Measurements from ENCODE around the gene KHDC3L. TPM values are rescaled to one million over a fixed set of nuclear protein-coding genes. Genes with fewer than 3 reads are reported as not detected.
A peak's percentile ranks its signal among the peaks of the same experiment; 100 is the strongest.
"Not testable (repeated sequence)": the region's sequence is repeated elsewhere in the genome, so short reads cannot be mapped to it uniquely, and the experiment has no call there.

KHDC3L gene
- total and polyA plus RNA-seq, 2 donors = not detected

DNA sequence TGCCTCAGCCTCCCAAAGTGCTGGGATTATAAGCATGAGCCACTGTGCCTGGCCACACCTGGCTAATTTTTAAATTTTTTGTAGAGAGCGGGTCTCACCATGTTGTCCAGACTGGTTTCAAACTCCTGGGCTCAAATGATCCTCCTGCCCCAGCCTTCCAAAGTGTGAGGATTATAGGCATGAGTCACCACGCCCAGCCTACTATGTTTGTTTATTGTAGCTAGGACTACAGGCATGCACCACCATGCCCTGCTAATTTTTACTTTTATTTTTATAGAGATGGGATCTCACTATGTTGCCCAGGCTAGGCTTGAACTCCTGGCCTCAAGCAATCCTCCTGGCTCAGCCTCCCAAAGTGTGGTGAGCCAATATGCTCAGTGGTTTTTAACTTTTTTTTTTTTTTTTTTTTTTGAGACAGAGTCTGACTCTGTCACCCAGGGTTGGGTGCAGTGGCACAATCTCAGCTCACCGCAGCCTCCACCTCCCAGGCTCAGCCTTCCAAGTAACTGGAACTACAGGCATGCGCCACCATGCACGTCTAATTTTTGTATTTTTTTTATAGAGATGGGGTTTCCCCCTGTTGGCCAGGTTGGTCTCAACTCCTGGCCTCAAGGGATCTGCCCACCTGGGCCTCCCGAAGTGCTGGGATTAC, 20.1 kb downstream of the KHDC3L start:
- Histone ChIP-seq H3K4me3 (ENCODE audit: low read depth, low read length) (no peak overlapping the region), H3K27ac (ENCODE audit: low read depth) (no peak overlapping the region), H3K4me1 (ENCODE audit: insufficient read depth) (no peaks in the 10 kb centered on the region), H3K36me3 (ENCODE audit: insufficient read depth) (no peaks in the 10 kb centered on the region)
- no peak for DNase-seq (ENCODE audit: extremely low spot score)
- 87% methylated on average over 6 of the region's 6 CpGs for WGBS

DNA sequence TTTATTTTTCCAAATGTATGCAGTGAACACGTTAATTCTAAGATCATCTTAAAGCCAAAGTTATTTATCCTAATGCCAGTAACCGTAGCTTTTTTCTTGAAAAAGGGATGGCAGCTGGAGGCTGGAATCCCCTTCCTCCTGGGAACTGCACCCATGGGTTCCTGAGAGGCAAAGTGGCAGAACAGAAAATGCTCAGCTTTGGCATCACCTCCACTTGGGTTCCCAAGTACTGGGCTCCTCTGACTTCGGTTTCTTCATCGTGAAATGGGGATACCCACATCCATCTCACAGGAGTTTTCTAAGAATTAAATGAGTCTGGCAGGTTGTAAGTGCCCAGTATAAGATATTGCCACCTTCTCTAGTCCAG, 26.0 kb downstream of the KHDC3L start:
- no peaks in the 10 kb centered on the region for H3K4me1 ChIP-seq (ENCODE audit: insufficient read depth)
- no peak overlapping the region for H3K27ac ChIP-seq (ENCODE audit: low read depth)
- no peaks in the 10 kb centered on the region for H3K36me3 ChIP-seq (ENCODE audit: insufficient read depth)
- 34% methylated on average over 4 of the region's 4 CpGs for WGBS
- DNase-seq (ENCODE audit: extremely low spot score) = no peak
- H3K4me3 ChIP-seq (ENCODE audit: low read depth, low read length) = peak overlapping the region; percentile 35

DNA sequence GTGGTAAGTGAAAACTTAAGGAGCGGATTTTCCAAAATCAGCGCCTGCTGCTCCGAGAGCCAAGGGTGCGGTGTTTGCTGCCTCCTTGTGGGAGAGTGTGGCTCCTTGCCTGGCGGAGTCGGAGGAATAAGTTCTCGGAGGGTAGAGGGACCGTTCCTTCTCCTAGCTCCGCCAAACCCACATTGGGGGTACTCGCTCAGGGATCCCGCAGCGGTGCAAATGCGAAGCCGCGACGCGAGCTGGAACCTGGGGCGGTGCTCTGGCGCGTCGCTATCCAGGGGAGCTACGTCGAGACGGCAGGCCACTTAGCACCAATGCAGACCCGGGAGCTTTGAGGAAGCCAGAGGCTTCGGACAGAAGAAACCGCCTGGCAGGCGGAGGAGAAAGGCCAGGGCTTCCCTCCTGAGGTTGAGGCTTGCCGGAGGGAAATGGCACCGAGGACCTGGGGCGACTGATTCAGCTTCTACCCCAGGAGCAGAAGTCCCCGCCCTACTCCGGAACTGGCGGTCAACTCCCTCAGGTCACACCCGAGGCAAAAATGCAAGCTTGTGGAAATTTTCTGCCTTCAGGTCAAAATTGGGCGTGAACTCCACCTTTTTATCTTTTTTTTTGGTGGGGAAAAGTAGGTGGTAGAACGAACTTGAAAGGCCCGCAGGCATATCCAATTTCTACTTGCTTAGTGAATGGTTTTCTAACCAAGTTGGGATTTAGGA, 26.5 kb downstream of the KHDC3L start:
- H3K4me3 ChIP-seq (ENCODE audit: low read depth, low read length) = peak overlapping the region; percentile 35
- no peaks in the 10 kb centered on the region for H3K36me3 ChIP-seq (ENCODE audit: insufficient read depth)
- peak; percentile 4 for DNase-seq (ENCODE audit: extremely low spot score)
- no peak overlapping the region for H3K27ac ChIP-seq (ENCODE audit: low read depth)
- 3% methylated on average over 38 of the region's 38 CpGs for WGBS
- H3K4me1 ChIP-seq (ENCODE audit: insufficient read depth) = no peaks in the 10 kb centered on the region

DNA sequence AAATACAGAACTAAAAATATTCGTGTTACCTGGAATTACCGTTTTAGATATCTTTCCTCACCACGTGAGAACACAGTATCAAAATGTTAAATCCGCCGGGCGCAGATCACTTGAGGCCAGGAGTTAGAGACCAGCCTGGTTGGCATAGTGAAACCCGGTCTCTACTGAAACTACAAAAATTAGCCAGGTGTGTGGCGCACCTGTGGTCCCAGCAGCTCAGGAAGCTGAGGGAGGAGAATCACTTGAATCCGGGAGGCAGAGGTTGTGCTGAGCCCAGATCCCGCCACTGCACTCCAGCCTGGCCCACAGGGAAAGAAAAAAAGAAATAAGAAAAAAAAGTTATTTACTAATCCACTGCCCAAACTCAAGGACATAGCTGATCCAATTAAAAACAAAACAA, 27.4 kb downstream of the KHDC3L start:
- H3K4me1 ChIP-seq (ENCODE audit: insufficient read depth) = no peaks in the 10 kb centered on the region
- no peaks in the 10 kb centered on the region for H3K36me3 ChIP-seq (ENCODE audit: insufficient read depth)
- no peak overlapping the region for H3K4me3 ChIP-seq (ENCODE audit: low read depth, low read length)
- WGBS = 88% methylated on average over 10 of the region's 10 CpGs
- no peak for DNase-seq (ENCODE audit: extremely low spot score)
- no peak overlapping the region for H3K27ac ChIP-seq (ENCODE audit: low read depth)

DNA sequence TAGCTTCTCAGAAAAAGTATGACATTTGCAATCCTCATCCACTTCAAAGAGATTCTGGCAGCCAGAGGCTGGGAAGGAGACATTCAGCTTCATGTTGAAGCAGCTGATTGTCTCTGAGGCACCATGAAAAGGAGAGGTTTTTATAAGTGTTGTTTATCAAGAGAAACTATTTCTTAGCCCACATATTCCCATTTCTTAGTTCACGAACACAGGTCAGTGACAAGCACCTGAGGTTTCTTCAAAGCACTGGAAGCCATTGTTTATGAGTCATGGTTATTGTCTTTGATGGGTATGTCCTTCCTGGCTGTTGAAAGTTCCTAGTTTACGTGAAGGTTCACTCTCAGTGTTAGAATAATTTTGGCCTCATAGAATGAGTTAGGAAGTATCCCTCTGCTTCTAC, 29.2 kb downstream of the KHDC3L start:
- DNase-seq (ENCODE audit: extremely low spot score) = no peak
- H3K27ac ChIP-seq (ENCODE audit: low read depth) = no peak overlapping the region
- no peaks in the 10 kb centered on the region for H3K36me3 ChIP-seq (ENCODE audit: insufficient read depth)
- H3K4me3 ChIP-seq (ENCODE audit: low read depth, low read length) = no peak overlapping the region
- 81% methylated on average over 2 of the region's 2 CpGs for WGBS
- no peaks in the 10 kb centered on the region for H3K4me1 ChIP-seq (ENCODE audit: insufficient read depth)

DNA sequence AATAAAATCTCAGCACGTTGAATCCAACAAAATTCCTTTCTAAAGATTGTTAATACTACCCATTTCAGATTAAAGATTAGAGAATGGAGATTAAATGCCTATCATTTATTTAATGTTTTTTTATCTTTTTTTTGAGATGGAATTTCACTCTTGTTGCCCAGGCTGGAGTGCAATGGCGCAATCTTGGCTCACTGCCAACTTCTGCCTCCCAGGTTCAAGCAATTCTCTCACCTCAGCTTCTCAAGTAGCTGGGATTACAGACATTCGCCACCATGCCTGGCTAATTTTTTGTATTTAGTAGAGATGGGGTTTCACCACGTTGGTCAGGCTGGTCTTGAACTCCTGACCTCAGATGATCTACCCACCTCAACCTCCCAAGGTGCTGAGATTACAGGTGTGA, 29.7 kb downstream of the KHDC3L start:
- H3K36me3 ChIP-seq (ENCODE audit: insufficient read depth); DNase-seq (ENCODE audit: extremely low spot score); H3K4me3 ChIP-seq (ENCODE audit: low read depth, low read length); H3K4me1 ChIP-seq (ENCODE audit: insufficient read depth); H3K27ac ChIP-seq (ENCODE audit: low read depth): not testable (repeated sequence)
- WGBS = 66% methylated on average over 4 of the region's 4 CpGs

DNA sequence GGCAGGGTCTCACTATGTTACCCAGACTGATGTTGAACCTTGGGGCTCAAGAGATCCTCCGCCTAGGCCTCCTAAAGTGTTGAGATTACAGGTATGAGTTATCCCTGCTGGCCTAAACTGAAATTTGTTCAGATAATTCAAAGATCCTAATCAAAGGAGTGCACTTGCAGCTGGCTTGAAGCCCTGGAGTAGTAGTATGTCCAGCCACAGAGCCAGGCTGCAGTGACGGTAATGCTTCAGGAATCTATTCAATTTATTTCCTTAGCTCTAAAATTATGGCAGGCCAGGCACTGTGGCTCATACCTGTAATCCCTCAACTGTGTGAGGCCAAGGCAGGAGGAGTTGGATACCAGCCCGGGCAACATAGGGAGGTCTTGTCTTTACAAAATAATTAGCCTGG, 30.8 kb downstream of the KHDC3L start:
- no peak overlapping the region for H3K4me3 ChIP-seq (ENCODE audit: low read depth, low read length)
- H3K4me1 ChIP-seq (ENCODE audit: insufficient read depth) = no peaks in the 10 kb centered on the region
- no peak overlapping the region for H3K27ac ChIP-seq (ENCODE audit: low read depth)
- no peaks in the 10 kb centered on the region for H3K36me3 ChIP-seq (ENCODE audit: insufficient read depth)
- 85% methylated on average over 3 of the region's 3 CpGs for WGBS
- no peak for DNase-seq (ENCODE audit: extremely low spot score)

DNA sequence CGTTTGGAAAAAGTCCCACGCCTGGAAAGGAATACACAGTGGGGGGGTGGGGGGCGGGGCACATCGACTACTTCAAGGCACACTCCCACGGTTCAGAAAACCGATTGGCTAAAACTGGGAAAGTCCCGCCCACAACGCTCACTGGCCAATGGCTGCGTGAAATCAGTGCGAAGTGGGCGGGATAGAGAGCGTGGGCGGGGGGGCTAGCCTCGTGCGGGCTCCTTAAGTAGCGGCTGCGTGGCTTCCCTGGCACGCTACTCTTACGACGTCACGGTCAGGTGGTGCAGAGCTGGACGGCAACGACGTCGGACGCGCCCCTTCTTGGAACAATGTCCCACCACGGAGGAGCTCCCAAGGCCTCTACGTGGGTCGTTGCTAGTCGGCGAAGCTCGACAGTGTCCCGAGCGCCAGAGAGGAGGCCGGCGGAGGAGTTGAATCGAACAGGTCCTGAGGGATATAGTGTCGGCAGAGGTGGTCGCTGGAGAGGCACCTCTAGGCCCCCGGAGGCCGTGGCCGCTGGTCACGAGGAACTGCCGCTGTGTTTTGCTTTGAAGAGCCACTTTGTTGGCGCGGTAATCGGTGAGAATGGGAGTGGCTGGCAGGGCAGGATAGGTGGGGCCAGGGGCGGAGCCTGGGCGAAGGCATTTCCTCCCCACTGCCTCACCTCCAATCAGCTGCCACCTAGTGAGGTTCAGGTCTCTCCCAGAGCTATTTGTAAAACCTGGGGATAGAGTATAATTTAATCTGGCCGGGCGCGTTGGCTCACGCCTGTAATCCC, 32.3 kb downstream of the KHDC3L start, which contains the start of gene DDX43:
Gene DDX43 (plus strand): TSS at position 252 of the 778 bp plus-strand sequence. CDS start 78 bp downstream, at position 330.
- 69% methylated on average over 54 of the region's 54 CpGs for WGBS

DNA sequence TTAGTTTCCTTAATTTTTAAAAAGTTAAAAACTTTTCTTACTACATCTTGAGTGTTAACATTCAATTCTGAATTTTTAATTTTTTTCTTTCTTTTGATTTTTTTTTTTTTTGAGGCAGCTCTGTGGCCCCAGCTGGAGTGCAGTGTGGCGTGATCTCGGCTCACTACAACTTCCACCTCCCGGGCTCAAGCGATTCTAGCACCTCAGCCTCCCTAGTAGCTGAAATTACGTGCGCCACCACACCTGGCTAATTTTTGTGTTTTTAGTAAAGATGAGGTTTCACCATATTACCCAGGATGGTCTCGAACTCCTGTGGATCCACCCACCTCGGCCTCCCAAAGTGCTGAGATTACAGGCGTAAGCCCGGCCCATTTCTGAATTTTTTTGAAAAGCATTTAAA, 33.4 kb downstream of the KHDC3L start:
- H3K27ac ChIP-seq (ENCODE audit: low read depth) = no peak overlapping the region
- no peak overlapping the region for H3K4me3 ChIP-seq (ENCODE audit: low read depth, low read length)
- H3K36me3 ChIP-seq (ENCODE audit: insufficient read depth) = no peaks in the 10 kb centered on the region
- DNase-seq (ENCODE audit: extremely low spot score) = no peak
- 96% methylated on average over 10 of the region's 10 CpGs for WGBS
- no peaks in the 10 kb centered on the region for H3K4me1 ChIP-seq (ENCODE audit: insufficient read depth)

More for the DNA sequence above, 32.3 kb downstream of the KHDC3L start, which contains the start of gene DDX43:
- Histone ChIP-seq H3K4me3 (ENCODE audit: low read depth, low read length) (no peak within 1 kb of the TSS), H3K27ac (ENCODE audit: low read depth) (no peak within 1 kb of the TSS), H3K36me3 (ENCODE audit: insufficient read depth) (no peaks in the 10 kb centered on the region), H3K4me1 (ENCODE audit: insufficient read depth) (no peaks in the 10 kb centered on the region)
- DNase-seq (ENCODE audit: extremely low spot score) = no peak

DNA sequence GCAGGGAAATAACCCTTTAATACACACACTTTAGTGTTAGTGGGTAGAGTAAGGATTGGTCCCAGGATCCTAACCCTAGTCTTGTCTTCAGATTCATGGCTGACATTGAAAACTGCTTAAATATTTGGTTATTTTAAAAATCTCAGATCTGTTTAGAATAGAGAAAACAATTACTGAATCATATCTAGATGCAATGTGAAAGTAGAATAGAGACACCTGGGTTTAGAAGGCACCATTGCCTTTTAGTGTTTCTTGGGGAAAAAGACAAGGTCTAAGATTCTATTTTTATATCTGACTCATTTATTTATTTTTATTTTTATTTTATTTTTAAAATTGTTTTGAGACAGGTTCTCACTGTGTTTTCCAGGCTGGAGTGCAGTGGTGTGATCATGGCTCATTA, 38.2 kb downstream of the KHDC3L start:
- no peak overlapping the region for H3K4me3 ChIP-seq (ENCODE audit: low read depth, low read length)
- DNase-seq (ENCODE audit: extremely low spot score) = no peak

DNA sequence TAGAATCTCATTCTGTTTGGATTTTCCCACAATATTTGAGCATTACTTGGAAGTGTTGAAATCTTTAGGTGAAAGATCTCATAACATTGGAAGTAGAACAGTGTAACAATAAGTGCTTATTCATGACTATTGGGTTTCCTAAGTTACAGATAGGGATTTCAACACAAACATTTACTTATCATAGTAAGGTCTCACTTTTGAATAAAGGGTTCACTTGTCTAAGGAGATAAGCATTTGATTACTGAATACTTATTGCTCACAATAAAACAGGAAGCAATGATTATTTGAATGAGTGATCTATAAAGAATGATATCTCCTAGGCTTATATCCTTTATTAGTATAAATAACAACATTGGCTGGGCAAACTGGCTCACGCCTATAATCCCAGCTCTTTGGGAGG, 46.9 kb downstream of the KHDC3L start:
- Histone ChIP-seq H3K4me1 (ENCODE audit: insufficient read depth) (no peaks in the 10 kb centered on the region), H3K4me3 (ENCODE audit: low read depth, low read length) (no peak overlapping the region), H3K36me3 (ENCODE audit: insufficient read depth) (no peaks in the 10 kb centered on the region), H3K27ac (ENCODE audit: low read depth) (no peak overlapping the region)
- DNase-seq (ENCODE audit: extremely low spot score) = no peak
- 94% methylated on average over 1 of the region's 1 CpG for WGBS

More for the DNA sequence above, 38.2 kb downstream of the KHDC3L start:
- Histone ChIP-seq H3K4me1 (ENCODE audit: insufficient read depth) (no peaks in the 10 kb centered on the region), H3K27ac (ENCODE audit: low read depth) (no peak overlapping the region), H3K36me3 (ENCODE audit: insufficient read depth) (no peaks in the 10 kb centered on the region)

DNA sequence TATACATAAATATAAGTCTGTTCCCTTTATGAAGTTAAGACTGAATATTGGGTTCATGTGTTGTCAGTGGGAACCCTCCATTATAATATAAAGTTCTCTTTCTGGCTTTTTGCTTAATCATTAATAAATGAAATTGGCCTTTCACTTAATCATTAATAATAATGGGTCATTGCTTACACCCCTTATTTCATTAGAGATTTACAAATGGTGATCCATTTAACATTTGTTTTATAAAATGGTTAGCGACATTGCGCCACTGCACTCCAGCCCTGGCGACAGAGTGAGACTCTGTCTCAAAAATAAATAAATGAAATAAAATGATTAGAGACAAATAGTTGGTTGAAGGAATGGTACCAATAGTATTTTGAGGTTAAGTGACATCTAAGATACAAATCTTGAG, 50.6 kb downstream of the KHDC3L start:
- no peak overlapping the region for H3K27ac ChIP-seq (ENCODE audit: low read depth)
- H3K36me3 ChIP-seq (ENCODE audit: insufficient read depth) = no peaks in the 10 kb centered on the region
- H3K4me1 ChIP-seq (ENCODE audit: insufficient read depth) = no peaks in the 10 kb centered on the region
- no peak overlapping the region for H3K4me3 ChIP-seq (ENCODE audit: low read depth, low read length)
- no peak for DNase-seq (ENCODE audit: extremely low spot score)
- whole genome bisulfite sequencing = over 99% methylated on average over 3 of the region's 3 CpGs
